K562 (cell line): ENCODE results near the gene CBX8. TPM values are rescaled to one million over a fixed set of nuclear protein-coding genes. Genes with fewer than 3 reads are reported as not detected.

Experiments used
- CXXC5 ChIP-seq: fragments of 250-450 bp; sonication (Bioruptor Pico); IDR thresholded peaks from 2 replicates; pipeline ENCODE4 v1.8.0; 2022; ENCODE audit warnings: inconsistent platforms, mild to moderate bottlenecking, moderate library complexity
- EP300 ChIP-seq: IDR thresholded peaks from 2 replicates; pipeline ENCODE4 v1.6.1; 2012; ENCODE audit warnings: low read length, improper control_type of control experiment
- FOXA3 ChIP-seq, 2 experiments: fragments of 450-650 bp in 1 of 2; sonication (generic) in 1 of 2; formaldehyde crosslinking; IDR thresholded peaks in 1 of 2; conservative IDR thresholded peaks in 1 of 2; 2 replicates each; pipeline versions ENCODE4 v1.4.0 to v1.8.0; 2020 to 2022; ENCODE audit warnings: mild to moderate bottlenecking in 2 of 2, missing genetic modification reagents in 1 of 2
- FOXJ2 ChIP-seq: fragments of 200-800 bp; sonication (Bioruptor generic); IDR thresholded peaks from 2 replicates; pipeline ENCODE4 v1.6.1; 2016; ENCODE audit warnings: missing genetic modification characterization, missing compliant biosample characterization
- NCOA1 ChIP-seq: fragments of 450-650 bp; IDR thresholded peaks from 2 replicates; pipeline ENCODE4 v1.6.1; 2016; ENCODE audit warnings: low read depth
- NEUROD1 ChIP-seq: fragments of 150-350 bp; IDR thresholded peaks from 2 replicates; pipeline ENCODE4 v1.6.1; 2014; ENCODE audit warnings: borderline replicate concordance, low read length, low read depth; ENCODE audit not compliant: partially characterized antibody
- NFIC ChIP-seq: fragments of 450-650 bp; IDR thresholded peaks from 2 replicates; pipeline ENCODE4 v1.6.1; 2017; ENCODE audit warnings: mild to moderate bottlenecking, inconsistent platforms
- OTX1 ChIP-seq: fragments of 450-650 bp; formaldehyde crosslinking; IDR thresholded peaks from 2 replicates; pipeline ENCODE4 v1.4.0; 2022; ENCODE audit warnings: mild to moderate bottlenecking
- POLR2B ChIP-seq: fragments of 450-650 bp; IDR thresholded peaks from 2 replicates; pipeline ENCODE4 v1.6.1; 2018; ENCODE audit warnings: low read depth; ENCODE audit not compliant: partially characterized antibody
- RBM25 ChIP-seq: fragments of 200-400 bp; formaldehyde crosslinking; IDR thresholded peaks from 2 replicates; pipeline ENCODE4 v1.6.1; 2018; ENCODE audit warnings: low read length, low read depth, moderate library complexity; ENCODE audit not compliant: severe bottlenecking
- RCOR1 ChIP-seq, 2 experiments: IDR thresholded peaks; 2 replicates each; pipeline ENCODE4 v1.6.1; 2012; ENCODE audit warnings: low read depth in 2 of 2, low read length in 2 of 2, borderline replicate concordance in 1 of 2, improper control_type of control experiment in 1 of 2
- SIRT6 ChIP-seq: IDR thresholded peaks from one replicate; pipeline ENCODE4 v1.6.1; 2012; ENCODE audit warnings: low read depth, mild to moderate bottlenecking, control low read depth, inconsistent platforms, low read length, moderate library complexity
- SP1 ChIP-seq: sonication (generic); formaldehyde crosslinking; IDR thresholded peaks from 2 replicates; pipeline ENCODE4 v1.8.1; 2022; ENCODE audit warnings: mild to moderate bottlenecking, missing genetic modification reagents
- ZBED1 ChIP-seq: IDR thresholded peaks from 2 replicates; pipeline ENCODE4 v1.6.1; 2014
- ZKSCAN3 ChIP-seq: fragments of 250-450 bp; sonication (Bioruptor Pico); IDR thresholded peaks from 2 replicates; pipeline ENCODE4 v1.4.0; 2020
- ZNF165 ChIP-seq: fragments of 250-450 bp; sonication (Bioruptor Pico); IDR thresholded peaks from 2 replicates; pipeline ENCODE4 v1.4.0; 2020; ENCODE audit warnings: borderline replicate concordance
- polyA plus RNA-seq, 8 experiments: library from polyadenylated mRNA; depleted of rRNA in 4 of 8; stranded (reverse) in 5 of 8; unstranded in 3 of 8; fragments of >200 nt; fragmentation: Nextera tagmentation in 2 of 8; fragmentation: Illumina TruSeq in 1 of 8; extraction: Ambion mirVana in 2 of 8; extraction: Trizol in 1 of 8; gene quantifications; 2 replicates each; pipeline versions ENCODE4 v1.2.1 to v1.2.3, GENCODE V29; 2011 to 2014; ENCODE audit warnings: inconsistent platforms in 1 of 8, missing spikeins in 1 of 8
- total RNA-seq, 7 experiments: library from RNA; depleted of rRNA in 6 of 7; stranded (reverse); fragments of >200 nt in 6 of 7; fragmentation: Illumina TruSeq in 2 of 7; extraction: Trizol in 2 of 7; gene quantifications; 2 replicates each; pipeline versions ENCODE4 v1.2.1 to v1.2.3, GENCODE V29; 2011 to 2021; ENCODE audit warnings: low replicate concordance in 1 of 7
- TF ChIP-seq, protein P1 (sequence below), 2 experiments: fragments of 450-650 bp in 1 of 2; IDR thresholded peaks; 2 replicates each; pipeline ENCODE4 v1.6.1; 2011 to 2017; ENCODE audit warnings: low read depth in 2 of 2, antibody characterized with exemption in 1 of 2, borderline replicate concordance in 1 of 2, low read length in 1 of 2, mild to moderate bottlenecking in 1 of 2, mixed read lengths in 1 of 2; ENCODE audit not compliant: control insufficient read depth in 1 of 2
- TF ChIP-seq, protein P2 (sequence below), 2 experiments: fragments of 250-450 bp in 1 of 2; fragments of 450-650 bp in 1 of 2; sonication (Bioruptor Pico) in 1 of 2; IDR thresholded peaks; 2 replicates each; pipeline versions ENCODE4 v1.6.1 to v1.8.0; 2016 to 2021; ENCODE audit warnings: mild to moderate bottlenecking in 2 of 2, moderate library complexity in 2 of 2, missing compliant biosample characterization in 1 of 2, missing genetic modification characterization in 1 of 2
- TF ChIP-seq, protein P3 (sequence below): sonication (generic); formaldehyde crosslinking; IDR thresholded peaks from 2 replicates; pipeline ENCODE4 v1.4.0; 2020; ENCODE audit warnings: mild to moderate bottlenecking, missing genetic modification reagents

CBX8 gene
- total and polyA plus RNA-seq, 9 of the 15 experiments (the other 6 are each of a cell fraction or from before 2014, with no cell fraction given): 0.08 to 11.9 (median 2.6) TPM

DNA sequence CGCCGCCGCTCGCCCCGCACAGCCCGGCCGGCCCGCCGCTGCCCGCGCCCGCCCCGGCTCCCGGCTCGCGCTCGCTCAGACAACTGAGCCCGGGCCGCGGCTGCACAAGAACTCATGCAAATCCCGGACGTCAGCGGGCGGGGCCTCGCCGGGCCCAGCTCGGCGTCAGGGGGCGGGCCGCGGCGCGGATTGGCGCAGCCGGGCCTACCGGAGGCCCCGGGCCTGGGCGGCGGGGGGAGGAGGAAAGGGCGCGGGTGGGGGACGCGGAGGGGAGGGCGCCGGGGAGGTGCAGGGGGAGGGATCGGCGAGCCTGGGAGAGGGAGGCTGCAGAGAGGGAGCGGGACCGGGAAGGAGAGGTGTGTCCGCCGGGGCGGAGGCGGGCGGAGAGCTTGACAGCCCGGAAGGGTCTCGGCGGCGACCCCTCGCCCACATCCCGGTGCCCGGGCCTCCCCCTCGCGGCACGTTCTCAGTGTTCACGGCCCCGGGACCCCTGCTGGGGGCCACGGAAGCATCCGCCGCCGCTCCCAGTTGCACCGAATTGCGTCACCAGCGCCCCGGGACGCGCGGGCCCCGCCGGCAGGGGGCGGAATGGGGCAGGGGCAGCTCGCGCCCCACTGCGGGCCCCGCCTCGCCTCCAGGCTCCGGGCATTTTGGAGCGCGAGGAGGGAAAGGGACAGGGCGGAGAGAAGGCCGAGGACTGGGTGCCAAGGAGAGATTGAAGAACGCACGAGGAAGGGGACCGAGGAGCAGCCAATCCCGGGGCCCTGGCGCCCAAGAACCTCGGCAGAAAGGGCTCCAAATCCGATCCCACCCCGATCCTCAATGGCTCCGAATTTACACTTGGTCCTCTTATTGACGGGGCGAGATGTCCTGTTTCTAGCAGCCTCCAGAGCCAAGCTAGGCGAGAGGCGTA, 42.7 kb upstream of the CBX8 start, which contains the start of gene CBX4 (continued):
- TF ChIP-seq SP1 (peak; percentile 87; the same call in 1 of the 2 replicates), POLR2B (peak; percentile 83), ZBED1 (no peak), RBM25 (peak; percentile 60), FOXJ2 (tag) (0 out of 2 replicates have a peak, but pooled peaks have one; percentile 48), OTX1 (CRISPR knock-in tag) (no peak), EP300 (peak; percentile 90), RCOR1 (IDR thresholded peaks at IDR 0.05; ENCODE audit: borderline replicate concordance in 1 of 2, low read depth in 2 of 2, low read length in 2 of 2) (peak in 1 of 2 experiments; percentile 84; a peak in 2 of 4 replicates), NEUROD1 (peak; percentile 90), CXXC5 (CRISPR knock-in tag) (peak; percentile 97), NCOA1 (peak; percentile 49; the same call in 1 of the 2 replicates), ZKSCAN3 (no peak), ZNF165 (no peak), NFIC (peak; percentile 36; the same call in 1 of the 2 replicates), FOXA3 (CRISPR knock-in tag; conservative IDR thresholded peaks at IDR 0.05 in 1 of 2, IDR thresholded peaks at IDR 0.05 in 1 of 2) (peak in 1 of 2 experiments; percentile 63; a peak in 2 of 4 replicates), SIRT6 (no peak)
- TF ChIP-seq, protein P1, sequence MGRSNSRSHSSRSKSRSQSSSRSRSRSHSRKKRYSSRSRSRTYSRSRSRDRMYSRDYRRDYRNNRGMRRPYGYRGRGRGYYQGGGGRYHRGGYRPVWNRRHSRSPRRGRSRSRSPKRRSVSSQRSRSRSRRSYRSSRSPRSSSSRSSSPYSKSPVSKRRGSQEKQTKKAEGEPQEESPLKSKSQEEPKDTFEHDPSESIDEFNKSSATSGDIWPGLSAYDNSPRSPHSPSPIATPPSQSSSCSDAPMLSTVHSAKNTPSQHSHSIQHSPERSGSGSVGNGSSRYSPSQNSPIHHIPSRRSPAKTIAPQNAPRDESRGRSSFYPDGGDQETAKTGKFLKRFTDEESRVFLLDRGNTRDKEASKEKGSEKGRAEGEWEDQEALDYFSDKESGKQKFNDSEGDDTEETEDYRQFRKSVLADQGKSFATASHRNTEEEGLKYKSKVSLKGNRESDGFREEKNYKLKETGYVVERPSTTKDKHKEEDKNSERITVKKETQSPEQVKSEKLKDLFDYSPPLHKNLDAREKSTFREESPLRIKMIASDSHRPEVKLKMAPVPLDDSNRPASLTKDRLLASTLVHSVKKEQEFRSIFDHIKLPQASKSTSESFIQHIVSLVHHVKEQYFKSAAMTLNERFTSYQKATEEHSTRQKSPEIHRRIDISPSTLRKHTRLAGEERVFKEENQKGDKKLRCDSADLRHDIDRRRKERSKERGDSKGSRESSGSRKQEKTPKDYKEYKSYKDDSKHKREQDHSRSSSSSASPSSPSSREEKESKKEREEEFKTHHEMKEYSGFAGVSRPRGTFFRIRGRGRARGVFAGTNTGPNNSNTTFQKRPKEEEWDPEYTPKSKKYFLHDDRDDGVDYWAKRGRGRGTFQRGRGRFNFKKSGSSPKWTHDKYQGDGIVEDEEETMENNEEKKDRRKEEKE (IDR thresholded peaks at IDR 0.05; ENCODE audit: borderline replicate concordance in 1 of 2, control insufficient read depth in 1 of 2, low read depth in 2 of 2, low read length in 1 of 2): no peak
- TF ChIP-seq, protein P2, sequence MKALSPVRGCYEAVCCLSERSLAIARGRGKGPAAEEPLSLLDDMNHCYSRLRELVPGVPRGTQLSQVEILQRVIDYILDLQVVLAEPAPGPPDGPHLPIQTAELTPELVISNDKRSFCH (CRISPR knock-in tag; IDR thresholded peaks at IDR 0.05): no peak
- TF ChIP-seq, protein P2 (tag; IDR thresholded peaks at IDR 0.05): peak; percentile 75; the same call in 1 of the 2 replicates
- TF ChIP-seq, protein P3, sequence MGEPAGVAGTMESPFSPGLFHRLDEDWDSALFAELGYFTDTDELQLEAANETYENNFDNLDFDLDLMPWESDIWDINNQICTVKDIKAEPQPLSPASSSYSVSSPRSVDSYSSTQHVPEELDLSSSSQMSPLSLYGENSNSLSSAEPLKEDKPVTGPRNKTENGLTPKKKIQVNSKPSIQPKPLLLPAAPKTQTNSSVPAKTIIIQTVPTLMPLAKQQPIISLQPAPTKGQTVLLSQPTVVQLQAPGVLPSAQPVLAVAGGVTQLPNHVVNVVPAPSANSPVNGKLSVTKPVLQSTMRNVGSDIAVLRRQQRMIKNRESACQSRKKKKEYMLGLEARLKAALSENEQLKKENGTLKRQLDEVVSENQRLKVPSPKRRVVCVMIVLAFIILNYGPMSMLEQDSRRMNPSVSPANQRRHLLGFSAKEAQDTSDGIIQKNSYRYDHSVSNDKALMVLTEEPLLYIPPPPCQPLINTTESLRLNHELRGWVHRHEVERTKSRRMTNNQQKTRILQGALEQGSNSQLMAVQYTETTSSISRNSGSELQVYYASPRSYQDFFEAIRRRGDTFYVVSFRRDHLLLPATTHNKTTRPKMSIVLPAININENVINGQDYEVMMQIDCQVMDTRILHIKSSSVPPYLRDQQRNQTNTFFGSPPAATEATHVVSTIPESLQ (CRISPR knock-in tag): no peak
